Measurements from ENCODE around the gene CMTR2.

- TF ChIP-seq CTCF (IDR thresholded peaks at IDR 0.05) = no peak
- no peak for TF ChIP-seq EP300 (IDR thresholded peaks at IDR 0.05)
These were observed 38.9 kb upstream of the CMTR2 start for GRCh38 chr16:71328151-71328550.

All from sigmoid colon (tissue), 4 donors.